Lower leg skin (tissue), 4 donors: Measurements from ENCODE around the gene S1PR3. TPM values are rescaled to one million over a fixed set of nuclear protein-coding genes. Genes with fewer than 3 reads are reported as not detected.

Experiments used
- DNase-seq, 2 donors: peaks; one replicate each; pipeline ENCODE4 v3.0.0-alpha.2; 2019; ENCODE audit warnings: low spot score in 2 of 2
- H3K4me3 ChIP-seq: fragments of 200-600 bp; sonication (generic); 2 replicates; pipeline ENCODE4 v1.5.1; 2017; ENCODE audit warnings: mild to moderate bottlenecking, low read depth; ENCODE audit not compliant: poor library complexity, severe bottlenecking
- CTCF ChIP-seq, 3 donors: fragments of 450-650 bp; IDR thresholded peaks; one replicate each; pipeline ENCODE4 v1.5.1; 2016; ENCODE audit warnings: antibody characterized with exemption in 3 of 3, mild to moderate bottlenecking in 3 of 3, moderate library complexity in 2 of 3
- POLR2A ChIP-seq, 2 donors: fragments of 450-650 bp; IDR thresholded peaks; one replicate each; pipeline ENCODE4 v1.6.1; 2016 to 2017; ENCODE audit warnings: antibody characterized with exemption in 2 of 2, mild to moderate bottlenecking in 1 of 2, moderate library complexity in 1 of 2
- WGBS, 2 donors: methylation state at CpG; one replicate each; pipeline ENCODE4 v1.1.5; 2018; 5-methylcytosine and 5-hydroxymethylcytosine counted together
- intact Hi-C: fragments of 100-400 bp; cut with DNase I; formaldehyde crosslinking; loops from one replicate; pipeline ENCODE4 v1.15.0; 2023; ENCODE audit warnings: low total_unique reads
- total RNA-seq, 4 donors: library from RNA; depleted of rRNA; stranded (reverse); fragments of >200 nt; gene quantifications; one replicate each; pipeline ENCODE4 v1.1.0, GENCODE V29; 2016

S1PR3 gene
- total RNA-seq, 4 donors from 2014 or later = 3.1 to 10.9 (median 7.2) TPM

DNA sequence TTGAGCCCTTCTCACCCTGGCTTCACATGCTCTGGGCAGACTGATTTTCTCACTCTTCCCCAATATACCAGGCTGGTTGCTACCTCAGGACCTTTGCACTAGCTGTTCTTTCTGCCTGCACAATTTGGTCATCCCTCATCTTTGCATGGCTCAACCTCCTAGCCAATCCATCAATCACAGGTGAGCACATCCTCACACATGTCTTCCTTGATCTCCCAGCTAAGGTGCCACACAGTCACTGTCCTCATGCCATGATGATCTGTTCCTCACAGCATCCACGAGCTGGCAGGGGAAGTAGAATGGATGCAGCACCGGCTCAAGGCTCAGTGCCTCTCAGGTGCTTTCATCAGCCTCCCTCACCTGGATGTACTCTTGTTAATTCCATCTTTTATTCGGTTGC lies 30.6 kb upstream of the S1PR3 start:
- 88 to 91% methylated on average over 3 of the region's 3 CpGs for WGBS, 2 donors
- TF ChIP-seq CTCF (IDR thresholded peaks at IDR 0.05) (no peak), POLR2A (IDR thresholded peaks at IDR 0.05) (no peak)
- DNase-seq = peak in 1 of 2 donors; percentile 62

GRCh38 chr9:88965473-88965872 lies 25.8 kb upstream of the S1PR3 start:
- H3K4me3 ChIP-seq = no peak overlapping the region
- DNase-seq = peak in 1 of 2 donors; percentile 66
- 79 to 86% methylated on average over 8 of the region's 8 CpGs for WGBS, 2 donors
- TF ChIP-seq CTCF (IDR thresholded peaks at IDR 0.05) (no peak), POLR2A (IDR thresholded peaks at IDR 0.05) (no peak)
- intact Hi-C loops = no loop called here

More for the DNA sequence above, 30.6 kb upstream of the S1PR3 start:
- intact Hi-C loops = no loop called here
- H3K4me3 ChIP-seq = no peak overlapping the region

DNA sequence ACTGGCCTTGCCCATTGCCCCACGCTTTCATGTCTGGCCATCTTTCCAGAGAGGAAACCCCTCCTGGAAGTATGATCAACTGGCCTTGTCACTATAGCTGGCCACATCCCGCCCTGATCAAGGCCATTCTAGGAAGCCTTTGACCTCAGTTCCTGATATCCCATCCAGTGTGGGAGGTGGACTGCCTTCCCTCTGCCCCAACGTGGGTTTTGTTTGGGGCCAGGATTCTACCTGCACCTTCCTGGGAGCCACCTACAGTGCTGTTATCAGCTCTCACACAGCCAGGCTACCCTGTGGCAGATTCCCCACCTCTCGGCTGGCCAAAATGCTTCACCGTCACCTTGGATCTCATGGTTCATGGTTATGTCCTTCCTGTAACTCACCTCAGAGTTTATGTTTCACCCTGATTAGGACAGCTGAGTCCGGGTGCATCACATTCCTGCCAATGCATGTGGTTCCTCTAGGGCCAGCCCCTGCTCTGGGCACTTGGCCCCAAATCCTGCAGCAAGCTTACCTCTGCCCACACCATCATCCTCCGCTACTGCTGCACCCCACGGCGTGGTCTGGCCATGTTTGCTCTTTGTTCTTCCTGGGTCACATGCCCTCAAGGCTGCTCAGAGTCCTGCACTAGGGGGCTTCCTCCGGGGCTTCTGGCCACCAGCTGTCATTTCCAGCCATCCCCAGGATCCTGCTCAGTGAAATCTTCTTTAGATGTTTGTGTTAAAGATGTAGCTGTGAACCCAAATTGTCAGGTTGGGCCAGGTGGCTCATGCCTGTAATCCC lies 24.2 kb upstream of the S1PR3 start:
- no peak overlapping the region for H3K4me3 ChIP-seq
- DNase-seq = peak in 1 of 2 donors; percentile 73
- WGBS, 2 donors = 77 to 78% methylated on average over 10 of the region's 10 CpGs
- TF ChIP-seq POLR2A (IDR thresholded peaks at IDR 0.05) (no peak), CTCF (IDR thresholded peaks at IDR 0.05) (no peak)
- intact Hi-C loops = no loop called here

DNA sequence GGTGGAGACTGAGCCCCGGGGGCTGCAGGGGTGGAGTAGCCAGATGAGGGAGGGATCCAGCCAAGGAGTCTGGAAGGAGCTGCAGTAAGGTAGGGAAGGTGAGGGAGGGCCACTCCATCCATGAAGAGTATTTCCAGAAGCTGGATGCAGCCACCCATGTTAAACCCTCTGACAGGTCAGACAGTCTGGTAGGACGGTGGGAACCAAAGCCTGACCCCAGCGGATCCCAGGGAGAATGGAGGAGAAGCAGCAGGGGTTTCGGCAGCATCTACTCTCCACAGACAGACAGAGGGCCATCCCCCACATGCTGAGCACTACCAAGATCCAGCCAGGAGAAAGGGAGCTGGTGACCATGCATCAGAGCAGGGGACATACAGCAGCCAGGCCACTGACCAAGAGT lies 22.5 kb upstream of the S1PR3 start:
- WGBS, 2 donors = 86 to 88% methylated on average over 4 of the region's 4 CpGs
- intact Hi-C loops = no loop called here
- DNase-seq = peak in 1 of 2 donors; percentile 42
- TF ChIP-seq CTCF (IDR thresholded peaks at IDR 0.05) (no peak), POLR2A (IDR thresholded peaks at IDR 0.05) (no peak)
- no peak overlapping the region for H3K4me3 ChIP-seq

DNA sequence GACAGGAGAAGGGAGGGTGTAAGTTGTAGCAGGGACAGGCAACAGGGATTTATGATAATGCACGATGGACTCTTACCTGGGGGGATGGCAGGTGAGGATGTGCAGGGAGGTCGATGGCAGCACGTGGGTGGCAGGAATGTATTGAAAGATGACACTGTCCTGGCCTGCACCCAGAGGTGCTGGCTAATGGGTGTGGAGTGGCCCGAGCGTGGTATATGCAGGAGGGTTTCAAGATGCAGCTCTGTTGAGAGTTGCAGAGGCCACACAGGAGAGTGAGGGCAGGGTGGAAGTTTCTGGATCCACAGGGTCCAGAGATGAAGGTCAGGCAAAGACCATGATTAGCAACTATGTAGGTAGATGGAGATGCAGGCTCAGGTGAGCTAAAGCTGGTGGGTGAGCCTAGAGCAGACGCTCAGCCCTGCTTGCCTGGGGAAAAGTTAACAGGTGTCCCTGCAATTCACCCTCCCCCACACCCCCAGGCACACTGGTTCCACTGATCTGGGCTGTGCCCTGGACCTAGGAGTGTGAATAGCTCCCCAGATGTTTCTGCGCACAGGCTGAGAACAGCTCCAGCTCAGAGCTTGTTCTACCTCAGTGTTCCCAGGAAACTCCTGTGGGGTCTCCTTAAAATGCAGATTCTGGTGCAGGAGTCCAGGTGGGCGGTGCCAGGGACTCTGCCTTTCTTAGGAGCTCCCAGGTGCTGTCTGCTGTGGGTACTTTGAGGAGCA lies 21.5 kb upstream of the S1PR3 start:
- DNase-seq = peak in 1 of 2 donors; percentile 65
- H3K4me3 ChIP-seq = no peak overlapping the region
- intact Hi-C loops = no loop called here
- TF ChIP-seq CTCF (IDR thresholded peaks at IDR 0.05) (no peak), POLR2A (IDR thresholded peaks at IDR 0.05) (no peak)
- 56% methylated on average over 8 of the region's 8 CpGs for WGBS, 2 donors
